ENCODE measurements around the gene TRPC6. TPM values are rescaled to one million over a fixed set of nuclear protein-coding genes. Genes with fewer than 3 reads are reported as not detected.

TRPC6 gene
- total RNA-seq, 1 experiment from 2014 or later: not detected

DNA sequence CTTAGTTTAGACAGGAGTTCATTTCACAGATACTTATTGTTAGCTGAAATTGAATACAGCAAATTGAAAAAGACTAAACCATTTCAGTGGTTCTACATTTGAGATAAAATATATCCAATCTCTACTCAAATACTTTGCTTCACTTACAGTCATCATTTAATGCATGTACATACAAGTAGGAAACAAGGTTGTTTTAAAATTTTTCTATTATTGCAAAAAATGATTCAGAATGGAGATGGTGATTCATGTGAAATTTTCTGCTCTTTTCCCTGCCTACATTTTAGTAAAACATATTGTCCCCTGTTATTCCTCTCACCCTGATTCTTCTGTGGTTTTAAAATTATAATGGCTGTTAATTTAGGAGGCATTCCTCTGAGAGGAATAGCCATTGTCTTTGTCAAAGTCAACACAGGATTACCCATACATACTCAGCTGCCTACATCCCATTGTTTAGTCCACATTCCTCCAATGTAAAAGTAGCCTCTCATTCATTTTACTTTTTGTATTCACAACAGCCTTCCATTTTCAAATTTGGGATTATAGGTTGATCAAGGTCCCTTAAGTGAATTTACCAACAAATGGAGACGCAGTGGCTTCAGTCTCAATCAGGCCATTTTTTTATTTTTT, 60.1 kb downstream of the TRPC6 start:
- POLR2A ChIA-PET (ENCODE audit: unreplicated experiment): no interaction called here
- H3K27ac ChIP-seq (ENCODE audit: low read length): no peak overlapping the region
- DNase-seq (no peak), ATAC-seq (no peak)
- BruUV-seq (replicated peaks): no TSS peak
- H3F3A ChIP-seq (ENCODE audit: low read length, unreplicated experiment): no peaks in the 10 kb centered on the region
- H3K79me2 ChIP-seq (ENCODE audit: low read length): no peaks in the 10 kb centered on the region
- TF ChIP-seq, protein P1, sequence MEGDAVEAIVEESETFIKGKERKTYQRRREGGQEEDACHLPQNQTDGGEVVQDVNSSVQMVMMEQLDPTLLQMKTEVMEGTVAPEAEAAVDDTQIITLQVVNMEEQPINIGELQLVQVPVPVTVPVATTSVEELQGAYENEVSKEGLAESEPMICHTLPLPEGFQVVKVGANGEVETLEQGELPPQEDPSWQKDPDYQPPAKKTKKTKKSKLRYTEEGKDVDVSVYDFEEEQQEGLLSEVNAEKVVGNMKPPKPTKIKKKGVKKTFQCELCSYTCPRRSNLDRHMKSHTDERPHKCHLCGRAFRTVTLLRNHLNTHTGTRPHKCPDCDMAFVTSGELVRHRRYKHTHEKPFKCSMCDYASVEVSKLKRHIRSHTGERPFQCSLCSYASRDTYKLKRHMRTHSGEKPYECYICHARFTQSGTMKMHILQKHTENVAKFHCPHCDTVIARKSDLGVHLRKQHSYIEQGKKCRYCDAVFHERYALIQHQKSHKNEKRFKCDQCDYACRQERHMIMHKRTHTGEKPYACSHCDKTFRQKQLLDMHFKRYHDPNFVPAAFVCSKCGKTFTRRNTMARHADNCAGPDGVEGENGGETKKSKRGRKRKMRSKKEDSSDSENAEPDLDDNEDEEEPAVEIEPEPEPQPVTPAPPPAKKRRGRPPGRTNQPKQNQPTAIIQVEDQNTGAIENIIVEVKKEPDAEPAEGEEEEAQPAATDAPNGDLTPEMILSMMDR (conservative IDR thresholded peaks at IDR 0.05; ENCODE audit: low read depth, low read length): no peak
- no peak for TF ChIP-seq EZH2phosphoT487 (IDR thresholded peaks at IDR 0.05; ENCODE audit: borderline replicate concordance, low read length)
- TF ChIP-seq EZH2 (IDR thresholded peaks at IDR 0.05; ENCODE audit: low read length, unreplicated experiment): no peak
- no peaks in the 10 kb centered on the region for H3K9me3 ChIP-seq (ENCODE audit: low read length)
- no peak overlapping the region for H2AFZ ChIP-seq (ENCODE audit: low read length)
- intact Hi-C loops (cut with micrococcal nuclease): no loop called here
- no peak overlapping the region for H3K9ac ChIP-seq (ENCODE audit: low read length)
- H3K4me1 ChIP-seq (ENCODE audit: insufficient read depth, low read length): no peaks in the 10 kb centered on the region
- H3K4me3 ChIP-seq (ENCODE audit: low read length): no peak overlapping the region
- H3K9me2 ChIP-seq (replicated peaks; ENCODE audit: low read length): no peaks in the 10 kb centered on the region
- no peak overlapping the region for H3K4me2 ChIP-seq (ENCODE audit: low read length)
- no peaks in the 10 kb centered on the region for H4K20me1 ChIP-seq (ENCODE audit: low read length)
- CTCF ChIA-PET: no interaction called here
- peaks cover 13% of the 10 kb centered on the region; the same call in 1 of the 2 replicates for H3K27me3 ChIP-seq (ENCODE audit: low read length)
- no peaks in the 10 kb centered on the region for H3K36me3 ChIP-seq (ENCODE audit: low read depth, low read length)

DNA sequence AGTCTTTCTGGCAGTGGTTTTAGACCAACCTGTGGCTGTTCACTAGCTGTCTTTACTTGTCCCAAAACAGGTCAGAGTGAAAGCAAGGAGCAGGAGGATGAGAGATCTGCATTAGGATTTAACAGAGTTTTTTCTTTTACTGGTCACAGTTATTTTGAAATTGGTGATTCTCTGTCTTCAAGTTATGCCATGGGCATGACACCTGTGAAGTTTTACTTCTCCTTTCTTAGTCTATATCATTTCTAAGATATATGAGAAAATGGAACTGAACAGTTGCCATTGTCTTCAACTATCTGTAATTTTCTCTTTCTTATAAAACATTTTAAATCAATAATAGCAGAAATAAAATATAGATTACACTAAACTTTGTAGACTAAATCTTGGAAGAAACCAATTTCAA, 60.6 kb downstream of the TRPC6 start:
- TF ChIP-seq, protein P1 (conservative IDR thresholded peaks at IDR 0.05; ENCODE audit: low read depth, low read length): no peak
- TF ChIP-seq EZH2phosphoT487 (IDR thresholded peaks at IDR 0.05; ENCODE audit: borderline replicate concordance, low read length) (no peak), EZH2 (IDR thresholded peaks at IDR 0.05; ENCODE audit: low read length, unreplicated experiment) (no peak)
- H3K4me1 ChIP-seq (ENCODE audit: insufficient read depth, low read length): no peaks in the 10 kb centered on the region
- no peak for ATAC-seq
- H2AFZ ChIP-seq (ENCODE audit: low read length): no peak overlapping the region
- intact Hi-C loops (cut with micrococcal nuclease): no loop called here
- H3K79me2 ChIP-seq (ENCODE audit: low read length): no peaks in the 10 kb centered on the region
- POLR2A ChIA-PET (ENCODE audit: unreplicated experiment): no interaction called here
- H3K27me3 ChIP-seq (ENCODE audit: low read length): peaks cover 16% of the 10 kb centered on the region; the same call in 1 of the 2 replicates
- H3K9me3 ChIP-seq (ENCODE audit: low read length): no peaks in the 10 kb centered on the region
- no peaks in the 10 kb centered on the region for H4K20me1 ChIP-seq (ENCODE audit: low read length)
- H3K27ac ChIP-seq (ENCODE audit: low read length): no peak overlapping the region
- H3F3A ChIP-seq (ENCODE audit: low read length, unreplicated experiment): no peaks in the 10 kb centered on the region
- no TSS peak for BruUV-seq (replicated peaks)
- no peak for DNase-seq
- no peak overlapping the region for H3K4me2 ChIP-seq (ENCODE audit: low read length)
- H3K4me3 ChIP-seq (ENCODE audit: low read length): no peak overlapping the region
- H3K9me2 ChIP-seq (replicated peaks; ENCODE audit: low read length): no peaks in the 10 kb centered on the region
- CTCF ChIA-PET: no interaction called here
- H3K9ac ChIP-seq (ENCODE audit: low read length): no peak overlapping the region
- H3K36me3 ChIP-seq (ENCODE audit: low read depth, low read length): no peaks in the 10 kb centered on the region

DNA sequence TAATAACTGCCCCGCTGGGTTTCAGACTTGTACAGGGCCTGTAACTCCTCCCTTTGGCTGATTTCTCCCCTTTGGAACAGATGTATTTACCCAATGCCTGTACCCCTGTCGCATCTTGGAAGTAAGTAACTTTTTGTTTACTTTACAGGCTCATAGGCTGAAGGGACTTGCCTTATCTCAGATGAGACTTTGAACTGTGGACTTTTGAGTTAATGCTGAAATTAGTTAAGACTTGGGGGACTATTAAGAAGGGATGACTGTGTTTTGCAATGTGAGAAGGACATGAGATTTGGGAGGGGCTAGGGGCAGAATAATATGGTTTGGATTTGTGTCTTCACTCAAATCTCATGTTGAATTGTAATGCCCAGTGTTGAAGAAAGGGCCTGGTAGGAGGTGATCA, 62.0 kb downstream of the TRPC6 start:
- CTCF ChIA-PET: no interaction called here
- H4K20me1 ChIP-seq (ENCODE audit: low read length): no peaks in the 10 kb centered on the region
- no peaks in the 10 kb centered on the region for H3K79me2 ChIP-seq (ENCODE audit: low read length)
- H3K4me3 ChIP-seq (ENCODE audit: low read length): no peak overlapping the region
- no peak overlapping the region for H2AFZ ChIP-seq (ENCODE audit: low read length)
- ATAC-seq: no peak
- no peaks in the 10 kb centered on the region for H3K4me1 ChIP-seq (ENCODE audit: insufficient read depth, low read length)
- H3K9me3 ChIP-seq (ENCODE audit: low read length): no peaks in the 10 kb centered on the region
- DNase-seq: no peak
- TF ChIP-seq, protein P1 (conservative IDR thresholded peaks at IDR 0.05; ENCODE audit: low read depth, low read length): no peak
- TF ChIP-seq EZH2 (IDR thresholded peaks at IDR 0.05; ENCODE audit: low read length, unreplicated experiment) (no peak), EZH2phosphoT487 (IDR thresholded peaks at IDR 0.05; ENCODE audit: borderline replicate concordance, low read length) (no peak)
- peaks cover 27% of the 10 kb centered on the region for H3K27me3 ChIP-seq (ENCODE audit: low read length)
- POLR2A ChIA-PET (ENCODE audit: unreplicated experiment): no interaction called here
- H3K27ac ChIP-seq (ENCODE audit: low read length): no peak overlapping the region
- no peak overlapping the region for H3K9ac ChIP-seq (ENCODE audit: low read length)
- H3K36me3 ChIP-seq (ENCODE audit: low read depth, low read length): no peaks in the 10 kb centered on the region
- H3F3A ChIP-seq (ENCODE audit: low read length, unreplicated experiment): no peaks in the 10 kb centered on the region
- intact Hi-C loops (cut with micrococcal nuclease): no loop called here
- no TSS peak for BruUV-seq (replicated peaks)
- no peak overlapping the region for H3K4me2 ChIP-seq (ENCODE audit: low read length)
- no peaks in the 10 kb centered on the region for H3K9me2 ChIP-seq (replicated peaks; ENCODE audit: low read length)

All from PC-3 (cell line).